ENCODE measurements around the gene CHML.

The CHML gene

DNA sequence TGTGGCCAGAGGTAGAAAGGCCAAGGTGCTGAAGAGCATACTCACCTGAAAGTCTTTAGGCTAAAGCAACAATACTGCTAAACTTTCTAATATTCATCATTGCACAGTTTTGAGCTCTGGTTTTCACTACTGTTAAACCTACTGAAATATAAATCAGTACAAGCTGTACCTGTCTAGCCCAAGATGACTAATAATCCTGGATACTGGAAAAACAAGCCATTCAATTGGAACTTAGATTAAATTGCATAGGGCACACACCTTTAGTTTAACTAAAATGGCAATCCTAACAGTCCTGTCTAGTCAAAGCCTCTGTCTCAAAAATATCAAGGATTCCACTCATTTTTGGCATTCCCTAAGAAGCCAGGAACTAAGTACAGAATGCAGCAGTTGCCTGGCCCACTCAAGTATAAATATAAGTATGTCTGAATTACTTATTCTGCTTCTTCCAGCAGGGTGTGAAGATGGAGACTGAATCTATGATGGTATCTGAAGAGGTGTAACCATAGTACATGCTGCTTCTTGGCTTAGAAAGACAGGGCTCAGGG, 3.1 kb downstream of the CHML start:
- Histone ChIP-seq H3K9ac (ENCODE audit: low read depth, low read length) (no peak overlapping the region), H3K4me1 (ENCODE audit: insufficient read depth, low read length) (peaks cover 44% of the 10 kb centered on the region), H3K79me2 (ENCODE audit: insufficient read depth, low read length) (peaks cover 60% of the 10 kb centered on the region), H3K27ac (ENCODE audit: low read length) (no peak overlapping the region), H3K4me3 (ENCODE audit: low read depth in 1 of 2, low read length in 2 of 2) (peak overlapping the region in 1 of 2 experiments; percentile 100; a peak in 2 of 4 replicates), H4K20me1 (ENCODE audit: insufficient read depth, low read length) (peaks cover 5% of the 10 kb centered on the region; the same call in 1 of the 2 replicates), H3K36me3 (ENCODE audit: insufficient read depth, low read length) (peaks cover 44% of the 10 kb centered on the region), H3K27me3 (ENCODE audit: insufficient read depth, low read length, poor library complexity) (no peaks in the 10 kb centered on the region), H2AFZ (ENCODE audit: low read depth, low read length) (no peak overlapping the region), H3K4me2 (ENCODE audit: insufficient read depth, low read length) (peak overlapping the region; percentile 94), H3K9me3 (ENCODE audit: insufficient read depth, low read length, severe bottlenecking) (no peaks in the 10 kb centered on the region)
- DNase-seq (no peak), ATAC-seq (ENCODE audit: insufficient read depth, low read depth) (no peak)
- TF ChIP-seq EZH2 (IDR thresholded peaks at IDR 0.05; ENCODE audit: borderline replicate concordance, low read depth, low read length, severe bottlenecking): no peak
- TF ChIP-seq, protein P1, sequence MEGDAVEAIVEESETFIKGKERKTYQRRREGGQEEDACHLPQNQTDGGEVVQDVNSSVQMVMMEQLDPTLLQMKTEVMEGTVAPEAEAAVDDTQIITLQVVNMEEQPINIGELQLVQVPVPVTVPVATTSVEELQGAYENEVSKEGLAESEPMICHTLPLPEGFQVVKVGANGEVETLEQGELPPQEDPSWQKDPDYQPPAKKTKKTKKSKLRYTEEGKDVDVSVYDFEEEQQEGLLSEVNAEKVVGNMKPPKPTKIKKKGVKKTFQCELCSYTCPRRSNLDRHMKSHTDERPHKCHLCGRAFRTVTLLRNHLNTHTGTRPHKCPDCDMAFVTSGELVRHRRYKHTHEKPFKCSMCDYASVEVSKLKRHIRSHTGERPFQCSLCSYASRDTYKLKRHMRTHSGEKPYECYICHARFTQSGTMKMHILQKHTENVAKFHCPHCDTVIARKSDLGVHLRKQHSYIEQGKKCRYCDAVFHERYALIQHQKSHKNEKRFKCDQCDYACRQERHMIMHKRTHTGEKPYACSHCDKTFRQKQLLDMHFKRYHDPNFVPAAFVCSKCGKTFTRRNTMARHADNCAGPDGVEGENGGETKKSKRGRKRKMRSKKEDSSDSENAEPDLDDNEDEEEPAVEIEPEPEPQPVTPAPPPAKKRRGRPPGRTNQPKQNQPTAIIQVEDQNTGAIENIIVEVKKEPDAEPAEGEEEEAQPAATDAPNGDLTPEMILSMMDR (IDR thresholded peaks at IDR 0.05; ENCODE audit: borderline replicate concordance, extremely low read depth, low read length, poor library complexity, severe bottlenecking): no peak

DNA sequence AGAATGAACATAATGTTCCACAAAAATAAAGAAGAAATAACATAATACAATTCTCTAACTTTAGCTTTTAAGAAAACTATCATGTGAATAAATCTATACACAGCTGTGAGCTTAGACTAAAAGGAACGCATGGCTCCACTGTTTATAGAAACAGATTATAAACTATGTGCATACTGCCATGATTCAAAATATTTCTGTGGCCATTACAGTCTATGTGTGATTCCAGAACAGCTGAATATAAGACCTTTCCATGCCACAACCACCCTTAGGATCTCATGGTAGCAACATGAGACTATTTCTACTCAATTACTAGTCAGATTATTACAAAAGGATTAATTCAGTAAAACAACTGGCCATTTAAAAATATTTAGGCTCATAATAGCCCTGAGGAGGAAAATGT, 3.9 kb downstream of the CHML start:
- Histone ChIP-seq H3K4me2 (ENCODE audit: insufficient read depth, low read length) (peak overlapping the region; percentile 94; the same call in 1 of the 2 replicates), H3K27ac (ENCODE audit: low read length) (no peak overlapping the region), H4K20me1 (ENCODE audit: insufficient read depth, low read length) (peaks cover 6% of the 10 kb centered on the region; the same call in 1 of the 2 replicates), H3K79me2 (ENCODE audit: insufficient read depth, low read length) (peaks cover 60% of the 10 kb centered on the region), H3K4me1 (ENCODE audit: insufficient read depth, low read length) (peaks cover 44% of the 10 kb centered on the region), H3K4me3 (ENCODE audit: low read depth in 1 of 2, low read length in 2 of 2) (no peak overlapping the region), H3K9ac (ENCODE audit: low read depth, low read length) (no peak overlapping the region), H3K9me3 (ENCODE audit: insufficient read depth, low read length, severe bottlenecking) (no peaks in the 10 kb centered on the region), H3K36me3 (ENCODE audit: insufficient read depth, low read length) (peaks cover 47% of the 10 kb centered on the region), H2AFZ (ENCODE audit: low read depth, low read length) (no peak overlapping the region), H3K27me3 (ENCODE audit: insufficient read depth, low read length, poor library complexity) (no peaks in the 10 kb centered on the region)
- DNase-seq: no peak
- no peak for ATAC-seq (ENCODE audit: insufficient read depth, low read depth)
- TF ChIP-seq, protein P1 (IDR thresholded peaks at IDR 0.05; ENCODE audit: borderline replicate concordance, extremely low read depth, low read length, poor library complexity, severe bottlenecking): no peak
- TF ChIP-seq EZH2 (IDR thresholded peaks at IDR 0.05; ENCODE audit: borderline replicate concordance, low read depth, low read length, severe bottlenecking): no peak

DNA sequence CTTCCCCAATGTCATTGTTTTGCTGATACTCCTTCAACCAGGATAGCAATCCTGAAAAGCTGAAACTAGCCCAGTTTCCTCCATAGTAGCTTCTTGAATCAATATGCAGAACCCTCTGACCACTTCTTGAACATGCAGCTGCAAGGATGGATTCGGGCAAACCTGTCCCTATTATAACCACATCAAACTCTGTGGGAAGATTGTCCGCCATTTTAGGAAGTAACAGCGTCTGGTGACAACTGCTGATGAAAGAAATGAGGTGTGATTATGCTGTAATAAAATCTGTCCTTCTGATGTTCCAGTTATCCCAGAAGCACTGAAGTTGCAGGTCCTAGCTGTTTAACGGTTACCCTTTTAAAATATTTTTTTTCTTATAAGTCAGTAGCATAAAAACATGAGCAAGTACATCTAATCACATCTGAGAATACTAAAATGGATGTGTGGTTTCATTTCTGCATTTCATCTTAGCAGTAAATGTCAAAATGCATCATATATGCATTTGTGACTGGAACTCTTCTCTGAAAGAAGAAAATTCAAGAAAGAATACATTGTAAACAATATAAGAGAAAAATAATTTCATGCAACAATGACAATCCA, 4.5 kb downstream of the CHML start:
- Histone ChIP-seq H3K36me3 (ENCODE audit: insufficient read depth, low read length) (peaks cover 47% of the 10 kb centered on the region), H3K79me2 (ENCODE audit: insufficient read depth, low read length) (peaks cover 60% of the 10 kb centered on the region), H3K27ac (ENCODE audit: low read length) (no peak overlapping the region), H3K4me1 (ENCODE audit: insufficient read depth, low read length) (peaks cover 41% of the 10 kb centered on the region), H3K4me3 (ENCODE audit: low read depth in 1 of 2, low read length in 2 of 2) (no peak overlapping the region), H4K20me1 (ENCODE audit: insufficient read depth, low read length) (peaks cover 6% of the 10 kb centered on the region; the same call in 1 of the 2 replicates), H3K9me3 (ENCODE audit: insufficient read depth, low read length, severe bottlenecking) (no peaks in the 10 kb centered on the region), H2AFZ (ENCODE audit: low read depth, low read length) (no peak overlapping the region), H3K27me3 (ENCODE audit: insufficient read depth, low read length, poor library complexity) (no peaks in the 10 kb centered on the region), H3K4me2 (ENCODE audit: insufficient read depth, low read length) (no peak overlapping the region), H3K9ac (ENCODE audit: low read depth, low read length) (no peak overlapping the region)
- DNase-seq: no peak
- no peak for ATAC-seq (ENCODE audit: insufficient read depth, low read depth)
- TF ChIP-seq EZH2 (IDR thresholded peaks at IDR 0.05; ENCODE audit: borderline replicate concordance, low read depth, low read length, severe bottlenecking): no peak
- TF ChIP-seq, protein P1 (IDR thresholded peaks at IDR 0.05; ENCODE audit: borderline replicate concordance, extremely low read depth, low read length, poor library complexity, severe bottlenecking): no peak

Measured in DND-41 (cell line).